Fibroblast of gingiva (primary cell): ENCODE results near the gene SPIRE1.
"Not testable (repeated sequence)": the region's sequence is repeated elsewhere in the genome, so short reads cannot be mapped to it uniquely, and the experiment has no call there.

Experiments used
- DNase-seq: peaks from one replicate; pipeline ENCODE4 v3.0.0-alpha.2; 2011; ENCODE audit warnings: low read depth

Gene SPIRE1

DNA sequence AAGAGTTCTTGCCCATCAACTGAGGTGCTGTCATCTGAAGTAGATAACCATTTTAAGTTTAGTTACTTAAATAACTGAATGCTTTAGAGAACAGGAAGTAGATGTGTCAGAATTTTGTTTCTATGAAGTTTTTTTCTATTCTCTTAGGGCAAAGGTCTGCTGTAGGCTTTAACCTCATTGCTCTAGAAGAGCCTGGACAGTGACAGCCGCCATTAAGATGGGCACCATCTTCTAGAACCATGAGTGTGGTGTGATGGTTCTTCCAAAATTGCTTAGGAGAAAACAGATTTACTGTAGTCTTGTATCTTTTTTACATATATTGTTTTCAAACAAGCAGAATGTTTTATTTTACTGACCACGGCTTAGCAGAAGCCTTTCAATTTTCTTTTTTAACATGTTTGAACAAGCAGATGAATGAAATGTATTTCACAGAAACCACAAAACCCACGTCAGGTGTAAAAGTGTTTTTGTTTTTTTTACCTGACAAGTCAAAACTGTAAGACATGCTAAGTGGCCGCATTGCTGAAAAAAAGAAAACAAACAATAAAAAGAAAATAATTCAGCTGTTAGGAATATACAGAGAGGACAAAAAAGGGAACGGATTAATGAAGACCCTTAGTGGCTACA, 172.3 kb downstream of the SPIRE1 start:
- no peak for DNase-seq

DNA sequence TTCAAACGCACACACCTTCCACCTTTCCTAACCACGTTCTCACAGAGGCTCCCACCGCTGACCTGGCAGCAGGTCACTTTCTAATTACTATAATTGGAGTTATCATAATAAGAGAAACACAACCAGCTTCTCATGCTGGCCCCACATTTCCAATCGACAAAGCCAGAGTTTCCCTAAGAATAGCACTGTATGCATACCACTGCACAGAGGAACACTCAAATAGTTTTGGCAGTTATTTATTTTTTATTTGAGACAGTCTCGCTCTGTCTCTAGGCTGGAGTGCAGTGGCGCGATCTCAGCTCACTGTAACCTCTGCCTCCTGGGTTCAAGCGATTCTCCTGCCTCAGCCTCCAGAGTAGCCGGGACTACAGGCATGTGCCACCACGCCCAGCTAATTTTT, 176.0 kb downstream of the SPIRE1 start:
- DNase-seq = not testable (repeated sequence)

DNA sequence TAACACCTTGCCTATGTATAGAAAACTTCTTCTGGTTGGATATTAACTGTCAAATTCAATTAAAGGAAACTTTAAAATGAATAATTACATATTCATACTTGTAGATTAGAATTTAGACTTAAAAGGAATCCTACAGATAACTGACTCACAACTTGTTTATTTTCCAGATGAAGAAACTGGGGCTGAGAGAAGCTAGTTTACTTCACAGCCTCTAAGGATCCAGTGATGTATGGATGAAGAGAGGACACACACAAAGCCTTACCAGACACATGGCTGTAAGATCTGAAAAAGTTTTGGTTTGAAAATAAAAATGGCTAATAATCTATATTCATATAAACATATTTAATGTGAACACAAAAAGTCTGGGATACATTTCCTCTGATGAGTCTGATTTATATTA, 177.9 kb downstream of the SPIRE1 start:
- no peak for DNase-seq

- no peak for DNase-seq
Observed at GRCh38 chr18:12479536-12479935, 178.4 kb downstream of the SPIRE1 start.

- DNase-seq = no peak
Observed at GRCh38 chr18:12478269-12479047, 179.4 kb downstream of the SPIRE1 start.

- DNase-seq = no peak
Observed at GRCh38 chr18:12477606-12478005, 180.3 kb downstream of the SPIRE1 start.

DNA sequence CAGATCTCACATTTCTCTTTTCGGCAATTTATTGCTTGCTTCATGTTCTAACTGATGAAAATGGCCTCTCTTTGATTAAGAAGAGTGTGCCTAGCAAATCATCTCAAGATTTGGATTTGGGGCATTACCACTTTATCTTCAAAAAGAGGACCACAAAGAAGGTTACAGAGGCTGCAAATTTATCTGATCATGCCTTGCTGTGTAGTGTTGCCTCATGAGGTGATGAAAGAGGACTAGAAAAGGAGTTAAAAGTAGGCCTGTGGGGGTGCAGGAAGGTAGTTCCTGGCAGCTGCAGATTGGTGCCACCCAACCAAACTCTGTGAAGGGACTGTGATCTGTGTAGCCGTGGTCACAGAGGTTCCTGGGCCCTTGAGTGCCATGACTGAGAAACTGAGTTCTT, 181.0 kb downstream of the SPIRE1 start:
- DNase-seq = no peak

DNA sequence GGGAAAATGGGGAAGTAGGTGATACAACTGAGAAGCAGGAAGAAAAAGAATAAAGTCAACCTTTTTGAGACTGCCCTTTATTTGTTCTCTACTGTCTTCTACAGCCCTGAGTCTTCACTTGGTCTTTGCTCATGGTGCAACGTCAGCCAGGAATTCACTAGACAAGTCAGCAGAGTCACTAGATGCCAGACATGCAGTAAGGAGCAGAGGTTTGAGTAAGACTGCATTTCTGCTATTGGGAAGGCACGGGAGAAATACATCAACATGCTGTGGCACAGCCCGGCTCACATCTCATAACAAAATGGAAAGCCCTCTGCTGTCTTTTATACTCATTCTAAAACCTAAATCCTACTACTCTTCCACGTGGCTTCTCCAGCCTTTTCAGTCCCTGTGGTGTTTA, 183.0 kb downstream of the SPIRE1 start:
- no peak for DNase-seq

DNA sequence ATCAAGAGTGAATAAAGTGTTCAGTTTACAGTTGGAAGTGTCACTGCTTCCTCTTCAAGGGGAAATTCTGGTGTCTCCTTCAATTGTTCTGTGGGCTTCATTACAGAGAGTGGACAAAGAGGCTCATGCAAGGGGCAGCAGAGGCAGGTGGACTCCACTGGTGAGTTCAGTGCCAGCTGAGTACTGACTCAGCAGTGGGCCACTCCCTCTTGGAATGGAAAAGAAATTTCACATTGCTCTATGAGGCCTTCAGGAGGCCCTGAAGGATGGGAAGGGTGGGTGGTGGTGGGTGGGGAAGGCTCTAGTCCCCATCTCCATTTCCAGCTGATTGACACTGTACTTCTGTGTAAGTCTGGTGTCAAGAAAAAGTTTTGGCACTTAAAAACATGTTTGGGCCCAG, 183.8 kb downstream of the SPIRE1 start:
- DNase-seq = no peak

- DNase-seq = no peak
Observed at GRCh38 chr18:12470382-12471075, 187.4 kb downstream of the SPIRE1 start.

DNA sequence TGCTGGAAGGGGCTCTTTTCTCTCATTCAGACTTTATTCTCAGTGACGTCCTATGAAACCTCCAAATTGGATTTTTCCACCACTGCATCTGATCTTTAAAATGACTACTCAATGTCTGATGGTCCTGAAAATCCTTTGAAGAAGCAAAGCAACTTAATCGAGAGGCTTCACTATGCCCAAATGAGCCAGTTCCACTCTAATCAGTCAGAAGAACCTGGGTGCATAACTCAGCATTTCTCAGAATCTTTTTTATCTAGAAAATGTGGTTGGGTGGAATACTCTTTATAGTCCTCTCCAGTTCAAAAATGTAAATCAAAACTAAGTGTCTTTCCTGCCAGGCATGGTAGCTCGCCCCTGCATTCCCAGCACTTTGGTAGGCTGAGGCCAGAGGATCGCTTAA, 189.5 kb downstream of the SPIRE1 start:
- DNase-seq = no peak

- no peak for DNase-seq
Observed at GRCh38 chr18:12464731-12465130, 193.2 kb downstream of the SPIRE1 start.

DNA sequence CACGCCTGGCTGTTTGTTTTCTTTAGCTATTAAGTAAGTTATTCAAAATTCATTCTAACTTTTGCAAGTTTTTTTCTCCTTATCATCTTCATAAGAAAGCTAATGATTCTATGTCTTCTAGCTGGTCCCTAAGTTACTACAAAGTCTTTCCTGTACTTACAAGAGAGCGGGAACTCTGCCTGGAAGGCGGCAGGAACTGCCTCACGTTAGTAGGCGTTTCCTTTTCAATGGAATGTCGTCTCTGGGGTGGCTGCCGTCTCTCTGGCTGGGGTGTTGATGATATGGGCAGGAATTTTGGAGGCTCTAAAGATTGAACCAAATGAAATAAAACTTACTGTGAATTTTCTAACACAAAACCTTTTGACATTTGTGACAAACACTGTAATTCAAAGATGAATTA, 194.7 kb downstream of the SPIRE1 start:
- DNase-seq = no peak

- no peak for DNase-seq
Observed at GRCh38 chr18:12462242-12462641, 195.7 kb downstream of the SPIRE1 start.

DNA sequence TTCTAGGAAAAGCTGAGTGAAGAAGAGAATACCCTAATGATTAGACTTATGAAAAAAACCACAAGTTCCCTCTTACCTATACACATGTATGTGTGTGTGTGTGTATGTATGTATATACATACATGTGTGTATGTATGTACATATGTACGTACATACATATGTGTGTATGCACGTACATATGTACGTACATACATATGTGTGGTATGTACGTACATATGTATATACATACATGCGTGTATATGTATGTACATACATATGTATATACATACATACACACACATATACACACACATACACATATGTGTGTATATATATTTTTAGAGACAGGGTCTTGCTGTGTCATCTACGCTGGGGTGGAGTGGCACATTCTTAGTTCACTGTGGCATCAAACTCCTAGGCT, 196.6 kb downstream of the SPIRE1 start:
- DNase-seq = no peak

DNA sequence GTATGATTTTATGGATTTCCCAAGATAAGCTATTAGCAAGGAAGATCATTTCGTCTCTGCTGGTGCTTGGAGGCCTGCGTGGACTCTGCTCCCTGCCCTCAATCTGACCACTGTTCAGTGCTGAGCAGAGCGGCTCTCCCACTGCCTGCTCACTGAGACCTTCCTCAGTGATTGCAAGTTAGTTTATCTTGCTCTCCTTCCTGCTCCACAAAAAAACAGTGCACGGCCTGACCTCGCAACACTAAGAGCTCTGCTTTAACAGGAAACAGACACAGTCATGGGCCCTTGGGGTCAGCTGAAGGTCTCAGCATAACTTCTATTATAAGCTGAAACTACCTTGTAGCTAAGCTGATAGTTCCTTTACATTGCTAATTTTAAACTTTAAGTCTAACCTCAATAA, 197.0 kb downstream of the SPIRE1 start:
- no peak for DNase-seq

- no peak for DNase-seq
Observed at GRCh38 chr18:12458771-12459170, 199.1 kb downstream of the SPIRE1 start.

DNA sequence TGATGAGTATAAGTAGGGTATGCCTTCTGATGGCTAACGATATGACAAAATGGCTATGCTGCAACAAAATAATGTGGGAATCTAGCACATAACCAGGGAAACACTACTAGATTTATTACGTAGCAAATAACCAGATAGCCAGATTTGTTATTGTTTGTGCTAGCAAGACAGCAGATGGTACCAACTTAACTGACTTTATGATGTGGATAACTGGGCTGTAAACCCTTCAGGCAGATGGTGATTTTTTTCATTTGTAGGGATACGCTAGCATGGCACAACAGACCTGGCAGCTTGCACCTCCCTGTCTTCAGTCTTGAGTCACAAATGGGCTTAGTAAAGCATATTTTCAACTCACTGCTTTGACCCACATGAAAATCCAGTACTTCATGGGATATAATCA, 201.5 kb downstream of the SPIRE1 start:
- no peak for DNase-seq

GRCh38 chr18:12455496-12455895, 202.4 kb downstream of the SPIRE1 start:
- no peak for DNase-seq

GRCh38 chr18:12452784-12453183, 205.1 kb downstream of the SPIRE1 start:
- no peak for DNase-seq

DNA sequence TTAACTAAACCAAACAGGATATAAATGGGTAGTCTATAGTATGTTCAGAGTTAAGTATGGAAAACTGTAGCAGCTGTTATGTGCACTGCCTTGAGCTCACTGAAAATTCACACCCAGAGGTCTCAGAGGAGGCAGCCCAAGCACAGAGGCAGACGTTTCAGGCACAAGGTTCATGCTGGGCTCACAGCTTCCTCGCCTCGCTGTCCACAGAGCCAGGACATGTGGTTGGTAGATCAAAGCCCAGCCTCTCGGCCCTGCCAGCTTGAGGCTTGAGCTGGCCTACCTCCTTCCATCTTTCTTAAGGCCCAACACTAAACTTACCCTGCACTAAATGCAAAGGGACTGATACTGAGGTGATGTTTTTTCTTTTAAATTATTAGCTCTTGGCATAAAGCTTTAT, 206.5 kb downstream of the SPIRE1 start:
- no peak for DNase-seq

DNA sequence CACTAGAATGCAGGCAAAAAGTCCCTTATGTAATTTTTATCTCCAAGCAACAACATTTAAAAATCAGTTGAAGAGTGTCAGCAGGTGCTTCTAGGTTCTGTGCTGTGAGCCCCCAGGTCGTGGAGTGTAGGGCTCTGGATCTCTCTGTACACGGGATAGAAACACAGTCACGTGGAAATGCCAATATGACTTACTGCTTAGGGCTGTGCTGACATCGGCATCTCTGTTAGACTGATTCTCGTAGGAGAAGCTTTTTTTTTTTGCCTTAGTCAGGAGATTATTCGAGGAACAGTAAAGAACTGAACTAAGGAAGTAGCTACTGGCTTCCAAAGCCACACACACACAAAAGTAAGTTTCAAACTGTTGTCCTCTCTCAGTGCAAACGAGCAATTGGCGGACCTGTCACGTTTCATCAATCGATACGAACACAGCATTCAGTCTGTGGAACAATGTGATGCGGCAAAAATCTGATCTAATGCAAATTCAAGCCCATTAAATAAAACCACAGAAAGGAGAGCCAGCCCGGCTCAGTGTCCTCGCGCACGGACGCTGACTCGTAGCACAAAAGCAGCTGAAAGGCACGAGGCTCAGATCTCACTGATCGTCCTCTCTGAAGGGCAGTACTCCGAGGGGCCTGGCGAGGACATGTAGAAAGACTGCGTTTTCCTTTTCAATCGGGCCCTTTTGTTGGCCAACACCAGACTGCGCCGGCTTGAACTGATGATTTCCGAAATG, 208.7 kb downstream of the SPIRE1 start:
- DNase-seq = no peak

GRCh38 chr18:12445554-12445953, 212.4 kb downstream of the SPIRE1 start:
- DNase-seq = no peak
